Adrenal gland (tissue), 12 donors: Measurements from ENCODE around the gene KHSRP. TPM values are rescaled to one million over a fixed set of nuclear protein-coding genes. Genes with fewer than 3 reads are reported as not detected.

Experiments used
- DNase-seq, 7 donors: peaks; one replicate each; pipeline ENCODE4 v3.0.0-alpha.2; 2019 to 2020
- H3K27ac ChIP-seq, 5 donors: fragments of 200-600 bp; sonication (generic) in 4 of 5; 1 replicate in 3 of 5; 2 replicates in 2 of 5; pipeline versions ENCODE4 v1.5.1 to v1.8.0; 2016 to 2020; ENCODE audit warnings: mild to moderate bottlenecking in 1 of 5
- H3K27me3 ChIP-seq: fragments of 200-600 bp; 2 replicates; pipeline ENCODE4 v1.8.0; 2021
- H3K36me3 ChIP-seq, 2 donors: fragments of 200-600 bp; replicated peaks in 1 of 2; 1 replicate in 1 of 2; 2 replicates in 1 of 2; pipeline versions ENCODE4 v1.5.1 to v1.8.0; 2018 to 2022
- H3K4me1 ChIP-seq, 2 donors: fragments of 200-600 bp; replicated peaks in 1 of 2; 1 replicate in 1 of 2; 2 replicates in 1 of 2; pipeline versions ENCODE4 v1.5.1 to v1.8.0; 2018 to 2021
- H3K4me3 ChIP-seq, 4 donors: fragments of 200-600 bp; sonication (generic) in 3 of 4; one replicate each; pipeline ENCODE4 v1.5.1; 2016 to 2018
- H3K9me3 ChIP-seq, 3 donors: fragments of 200-600 bp; sonication (generic) in 1 of 3; replicated peaks in 1 of 3; 1 replicate in 2 of 3; 2 replicates in 1 of 3; pipeline versions ENCODE4 v1.5.1 to v1.8.0; 2016 to 2021
- CTCF ChIP-seq, 6 experiments: fragments of 450-650 bp in 4 of 6; fragments of 200-600 bp in 2 of 6; sonication (generic) in 1 of 6; IDR thresholded peaks; 1 replicate in 5 of 6; 2 replicates in 1 of 6; pipeline versions ENCODE4 v1.5.1 to v1.8.0; 2016 to 2021; ENCODE audit warnings: antibody characterized with exemption in 6 of 6, mild to moderate bottlenecking in 2 of 6, moderate library complexity in 1 of 6
- POLR2A ChIP-seq, 2 donors: fragments of 450-650 bp; IDR thresholded peaks; one replicate each; pipeline ENCODE4 v1.6.1; 2017; ENCODE audit warnings: antibody characterized with exemption in 2 of 2, mild to moderate bottlenecking in 2 of 2, moderate library complexity in 1 of 2
- WGBS, 4 donors: extraction: QIAGEN DNeasy Blood & Tissue Kit in 2 of 4; methylation state at CpG; one replicate each; pipeline versions ENCODE4 v1.1.5 to v1.1.7; 2013 to 2017; 5-methylcytosine and 5-hydroxymethylcytosine counted together
- intact Hi-C, 2 donors: fragments of 100-400 bp; cut with DNase I; formaldehyde crosslinking; loops; one replicate each; pipeline versions ENCODE4 v1.14.1 to v1.15.0; 2022 to 2023
- polyA plus RNA-seq, 3 donors: library from polyadenylated mRNA; stranded (reverse); fragments of 200-250 nt in 2 of 3; fragments of 350-450 nt in 1 of 3; fragmentation: Illumina TruSeq in 1 of 3; extraction: RNeasy Lipid Tissue Mini Kit (QIAGEN cat#74804) in 1 of 3; gene quantifications; one replicate each; pipeline ENCODE4 v1.2.3, GENCODE V29; 2013 to 2014
- total RNA-seq, 9 donors: library from RNA; depleted of rRNA in 4 of 9; stranded (reverse); fragments of >200 nt in 4 of 9; fragments of 120-200 nt in 1 of 9; fragmentation: NEBNext Ultra II Directional in 1 of 9; extraction: Animal tissue kit (Norgen Biotek cat#: 25700) in 1 of 9; gene quantifications; one replicate each; pipeline versions ENCODE4 v1.1.0 to v1.2.4, GENCODE V29; 2013 to 2023
- donor health status: healthy with polysubstance abuse.
- donor health status: Bipolar disorder and iron deficiency.
- donor health status: DM: yes; HTN: yes; CAD: no.
- donor health status: DM: no; HTN: no; CAD: no.
- donor health status: DM: no; HTN: no; CAD: no.
- donor health status: DM: yes; HTN: yes; CAD: no.

The KHSRP gene
- total and polyA plus RNA-seq, 12 donors: 44.6 to 261 (median 134) TPM

- H3K27ac ChIP-seq: no peak overlapping the region
- intact Hi-C loops: no loop called here
- TF ChIP-seq CTCF (IDR thresholded peaks at IDR 0.05): no peak
- no peak for TF ChIP-seq POLR2A (IDR thresholded peaks at IDR 0.05)
- H3K4me1 ChIP-seq: peaks cover 7 to 8% of the 10 kb centered on the region in 2 donors
- H3K4me3 ChIP-seq: no peak overlapping the region
- H3K27me3 ChIP-seq: no peaks in the 10 kb centered on the region
- H3K36me3 ChIP-seq: peaks cover 0 to 18% of the 10 kb centered on the region in 2 donors
- no peak for DNase-seq
- no peaks in the 10 kb centered on the region for H3K9me3 ChIP-seq
- 96 to 100% (median 99%) methylated on average over 10 to 11 of the region's 11 CpGs for WGBS, 4 donors
These were observed 29.4 kb upstream of the KHSRP start for GRCh38 chr19:6453951-6454565.

GRCh38 chr19:6452899-6453298 is 28.3 kb upstream of the KHSRP start:
- intact Hi-C loops: no loop called here
- Histone ChIP-seq H3K27ac (no peak overlapping the region), H3K4me3 (no peak overlapping the region), H3K9me3 (no peaks in the 10 kb centered on the region), H3K27me3 (no peaks in the 10 kb centered on the region), H3K36me3 (peaks cover 0 to 18% of the 10 kb centered on the region in 2 donors), H3K4me1 (no peaks in the 10 kb centered on the region)
- DNase-seq: no peak
- WGBS, 4 donors: 91 to 100% (median 98%) methylated on average over 2 of the region's 2 CpGs
- TF ChIP-seq POLR2A (IDR thresholded peaks at IDR 0.05): no peak
- TF ChIP-seq CTCF (IDR thresholded peaks at IDR 0.05): no peak

GRCh38 chr19:6452223-6452614 is 27.6 kb upstream of the KHSRP start:
- no peaks in the 10 kb centered on the region for H3K9me3 ChIP-seq
- no peak overlapping the region for H3K27ac ChIP-seq
- TF ChIP-seq POLR2A (IDR thresholded peaks at IDR 0.05): no peak
- TF ChIP-seq CTCF (IDR thresholded peaks at IDR 0.05): no peak
- no peak for DNase-seq
- no peaks in the 10 kb centered on the region for H3K27me3 ChIP-seq
- no peak overlapping the region for H3K4me3 ChIP-seq
- H3K36me3 ChIP-seq: peaks cover 0 to 18% of the 10 kb centered on the region in 2 donors
- intact Hi-C loops: no loop called here
- H3K4me1 ChIP-seq: no peaks in the 10 kb centered on the region
- 88 to 97% (median 96%) methylated on average over 8 to 19 of the region's 19 CpGs for WGBS, 4 donors

- H3K36me3 ChIP-seq: peaks cover 0 to 18% of the 10 kb centered on the region in 2 donors
- TF ChIP-seq CTCF (IDR thresholded peaks at IDR 0.05) (no peak), POLR2A (IDR thresholded peaks at IDR 0.05) (no peak)
- H3K4me3 ChIP-seq: no peak overlapping the region
- intact Hi-C loops: no loop called here
- H3K4me1 ChIP-seq: no peaks in the 10 kb centered on the region
- H3K9me3 ChIP-seq: no peaks in the 10 kb centered on the region
- no peak overlapping the region for H3K27ac ChIP-seq
- 92 to 97% (median 96%) methylated on average over 6 to 7 of the region's 7 CpGs for WGBS, 4 donors
- H3K27me3 ChIP-seq: no peaks in the 10 kb centered on the region
- no peak for DNase-seq
These were observed 27.1 kb upstream of the KHSRP start for GRCh38 chr19:6451583-6452222.
